ENCODE results near the gene ITPR2.
"Not testable (repeated sequence)": the region's sequence is repeated elsewhere in the genome, so short reads cannot be mapped to it uniquely, and the experiment has no call there.

ITPR2 gene

DNA sequence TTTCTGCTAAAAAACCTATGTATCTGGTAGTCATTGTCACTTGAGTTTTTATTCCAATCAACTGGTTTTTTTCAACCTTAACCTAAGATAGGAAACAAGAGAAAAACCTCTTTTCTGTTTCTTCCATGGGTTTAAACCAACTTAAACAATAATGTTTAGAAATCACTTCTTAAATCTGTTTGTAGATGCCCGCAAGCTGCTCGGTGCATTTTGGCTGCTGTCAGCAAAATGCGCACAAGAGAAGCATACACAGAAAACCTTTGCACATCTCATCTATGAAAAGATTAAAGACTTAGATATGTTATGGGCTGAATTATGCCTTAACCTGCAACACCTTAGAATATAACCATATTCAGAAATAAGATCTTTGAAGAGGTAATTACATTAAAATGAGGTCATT is 299.8 kb downstream of the ITPR2 start:
- Histone ChIP-seq H3K4me1 (ENCODE audit: control insufficient read depth, insufficient read depth, low read length) (no peaks in the 10 kb centered on the region), H3K36me3 (ENCODE audit: control insufficient read depth, insufficient read depth, low read length) (no peaks in the 10 kb centered on the region), H3K9ac (ENCODE audit: low read length) (no peak overlapping the region), H3K27me3 (ENCODE audit: control insufficient read depth, insufficient read depth, low read length) (no peaks in the 10 kb centered on the region), H3K4me3 (ENCODE audit: low read length) (no peak overlapping the region), H3K9me3 (ENCODE audit: control insufficient read depth, low read length) (no peaks in the 10 kb centered on the region)

DNA sequence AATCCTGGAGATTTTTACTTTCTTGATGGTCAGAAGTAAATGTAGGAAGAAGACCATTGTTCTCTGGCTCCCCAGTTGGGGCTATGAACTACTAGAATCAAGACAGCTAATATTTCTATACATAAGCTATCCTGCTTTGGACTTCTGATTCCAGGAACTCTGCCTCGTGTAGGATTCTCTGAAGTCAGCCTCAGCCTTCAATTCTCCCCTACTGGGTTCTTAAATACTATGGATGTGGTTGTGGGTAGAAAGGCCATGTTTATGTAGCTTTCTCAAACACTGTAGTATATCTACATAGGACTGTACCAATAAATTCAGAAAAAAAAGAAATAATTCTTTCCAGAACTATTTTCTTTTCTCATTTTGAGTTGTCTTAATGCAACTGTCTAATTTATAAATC is 302.5 kb downstream of the ITPR2 start:
- Histone ChIP-seq H3K9ac (ENCODE audit: low read length) (no peak overlapping the region), H3K4me1 (ENCODE audit: control insufficient read depth, insufficient read depth, low read length) (no peaks in the 10 kb centered on the region), H3K27me3 (ENCODE audit: control insufficient read depth, insufficient read depth, low read length) (no peaks in the 10 kb centered on the region), H3K4me3 (ENCODE audit: low read length) (no peak overlapping the region), H3K36me3 (ENCODE audit: control insufficient read depth, insufficient read depth, low read length) (no peaks in the 10 kb centered on the region), H3K9me3 (ENCODE audit: control insufficient read depth, low read length) (no peaks in the 10 kb centered on the region)

DNA sequence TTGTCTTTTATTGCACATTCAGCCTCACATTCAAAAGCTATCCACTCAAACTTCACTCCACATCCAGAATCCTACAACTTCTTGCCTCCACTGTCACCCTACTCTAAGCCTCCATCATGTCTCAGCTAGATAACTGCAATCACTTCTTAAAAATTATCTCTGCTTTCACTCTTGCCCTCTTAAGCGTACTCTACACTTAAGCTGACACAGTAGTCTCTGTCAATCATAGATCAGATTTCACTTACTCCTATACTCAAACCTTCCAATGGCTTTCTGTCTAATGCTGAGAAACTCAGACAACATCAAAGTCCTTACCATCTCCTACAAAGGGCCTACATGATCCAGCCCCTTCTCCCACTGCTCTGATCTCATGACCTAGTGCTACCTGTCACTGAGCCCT is 304.1 kb downstream of the ITPR2 start:
- no peak overlapping the region for H3K9ac ChIP-seq (ENCODE audit: low read length)

DNA sequence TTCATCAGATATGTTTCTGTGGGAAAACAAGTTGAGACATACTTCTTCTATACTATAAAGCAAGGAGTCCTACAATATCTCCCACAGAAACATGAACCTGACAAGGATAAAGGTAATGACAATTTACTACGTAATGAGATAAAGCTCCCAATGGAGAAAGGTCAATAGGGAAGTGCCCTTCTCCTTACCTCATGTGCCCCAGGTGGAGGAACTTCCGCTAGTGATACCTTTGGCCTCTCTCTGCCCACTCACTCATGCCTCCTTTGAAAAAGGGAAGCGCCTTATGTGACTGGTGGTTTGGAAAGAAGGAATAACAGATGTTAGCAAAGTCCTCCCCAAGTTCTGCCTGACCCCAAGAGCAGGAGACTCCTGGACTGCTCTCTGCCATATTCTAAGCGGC is 305.3 kb downstream of the ITPR2 start:
- no peaks in the 10 kb centered on the region for H3K36me3 ChIP-seq (ENCODE audit: control insufficient read depth, insufficient read depth, low read length)
- H3K27me3 ChIP-seq (ENCODE audit: control insufficient read depth, insufficient read depth, low read length): no peaks in the 10 kb centered on the region
- peaks cover 7% of the 10 kb centered on the region for H3K4me1 ChIP-seq (ENCODE audit: control insufficient read depth, insufficient read depth, low read length)
- no peak overlapping the region for H3K4me3 ChIP-seq (ENCODE audit: low read length)
- no peak overlapping the region for H3K9ac ChIP-seq (ENCODE audit: low read length)
- no peaks in the 10 kb centered on the region for H3K9me3 ChIP-seq (ENCODE audit: control insufficient read depth, low read length)

More for the DNA sequence above, 304.1 kb downstream of the ITPR2 start:
- Histone ChIP-seq H3K36me3 (ENCODE audit: control insufficient read depth, insufficient read depth, low read length) (no peaks in the 10 kb centered on the region), H3K9me3 (ENCODE audit: control insufficient read depth, low read length) (no peaks in the 10 kb centered on the region), H3K4me1 (ENCODE audit: control insufficient read depth, insufficient read depth, low read length) (no peaks in the 10 kb centered on the region), H3K4me3 (ENCODE audit: low read length) (no peak overlapping the region), H3K27me3 (ENCODE audit: control insufficient read depth, insufficient read depth, low read length) (no peaks in the 10 kb centered on the region)

DNA sequence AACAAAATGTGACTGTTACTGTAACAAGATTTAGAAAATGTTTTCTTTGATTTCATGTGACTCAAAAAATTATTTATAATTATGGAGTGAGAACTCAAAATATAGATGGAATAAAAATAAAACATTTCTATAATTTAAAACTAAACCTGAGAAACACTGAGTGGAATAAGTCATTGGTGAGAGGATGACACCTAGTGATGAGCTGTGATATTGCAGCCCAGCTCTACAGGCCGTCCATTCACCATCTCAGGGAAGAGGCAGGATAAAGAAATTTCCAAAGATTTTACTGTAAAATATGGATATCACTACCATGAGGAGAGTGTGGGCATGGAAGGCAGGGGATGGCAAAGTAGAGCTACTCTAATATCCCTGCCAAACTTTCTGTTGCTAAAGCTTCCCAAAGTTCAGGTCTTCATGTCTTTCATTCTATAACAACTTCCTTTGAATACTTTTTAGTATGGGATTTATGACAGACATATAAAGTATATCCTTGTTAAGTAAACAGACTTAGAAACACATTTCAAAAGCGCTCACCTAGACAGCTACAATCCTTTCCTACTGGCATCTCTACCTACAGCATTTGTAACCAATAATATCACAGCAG is 308.0 kb downstream of the ITPR2 start:
- Histone ChIP-seq H3K9ac (ENCODE audit: low read length) (no peak overlapping the region), H3K36me3 (ENCODE audit: control insufficient read depth, insufficient read depth, low read length) (no peaks in the 10 kb centered on the region), H3K9me3 (ENCODE audit: control insufficient read depth, low read length) (no peaks in the 10 kb centered on the region), H3K4me3 (ENCODE audit: low read length) (no peak overlapping the region), H3K4me1 (ENCODE audit: control insufficient read depth, insufficient read depth, low read length) (peaks cover 7% of the 10 kb centered on the region), H3K27me3 (ENCODE audit: control insufficient read depth, insufficient read depth, low read length) (no peaks in the 10 kb centered on the region)

DNA sequence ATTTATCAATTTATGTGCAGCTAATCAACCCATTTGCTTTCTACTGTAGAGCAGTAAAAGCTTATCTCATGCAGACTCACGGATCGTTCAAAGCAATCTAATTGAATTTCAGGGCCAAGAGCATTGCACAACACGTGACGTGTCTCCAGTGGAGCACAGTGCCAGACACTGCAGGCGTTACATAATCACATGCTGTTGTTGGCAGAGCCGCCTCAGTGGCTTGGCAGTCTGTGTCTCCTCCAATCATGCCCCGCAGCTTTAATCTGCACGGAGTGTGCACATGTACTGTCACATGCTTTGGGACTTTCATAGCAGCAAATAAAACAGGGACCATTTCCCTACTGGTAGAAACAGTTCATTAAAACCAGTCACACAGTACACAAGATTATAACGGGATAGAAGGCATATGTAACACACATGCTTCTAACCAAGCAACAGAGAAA is 309.3 kb downstream of the ITPR2 start:
- H3K4me1 ChIP-seq (ENCODE audit: control insufficient read depth, insufficient read depth, low read length): peaks cover 7% of the 10 kb centered on the region
- no peaks in the 10 kb centered on the region for H3K9me3 ChIP-seq (ENCODE audit: control insufficient read depth, low read length)
- no peaks in the 10 kb centered on the region for H3K27me3 ChIP-seq (ENCODE audit: control insufficient read depth, insufficient read depth, low read length)
- H3K36me3 ChIP-seq (ENCODE audit: control insufficient read depth, insufficient read depth, low read length): no peaks in the 10 kb centered on the region
- H3K9ac ChIP-seq (ENCODE audit: low read length): no peak overlapping the region
- no peak overlapping the region for H3K4me3 ChIP-seq (ENCODE audit: low read length)

DNA sequence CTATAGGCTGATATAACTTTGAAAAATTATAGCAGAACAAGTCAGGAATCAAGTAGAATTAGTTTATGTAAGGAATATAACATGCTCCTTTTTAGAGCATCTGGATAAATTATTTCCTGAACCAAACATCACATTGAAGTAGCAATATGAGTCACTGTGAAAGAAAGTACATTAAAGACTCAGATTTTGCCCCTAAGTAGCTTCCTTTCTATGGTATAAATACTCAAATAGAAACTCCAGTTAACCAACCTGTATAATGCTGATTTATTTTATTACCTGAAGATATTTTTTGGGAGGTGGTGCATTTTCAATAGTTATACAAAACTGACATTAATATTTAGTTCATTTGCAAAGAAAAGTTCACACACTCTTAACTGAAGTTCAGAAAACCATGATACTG is 312.1 kb downstream of the ITPR2 start:
- Histone ChIP-seq H3K9me3 (ENCODE audit: control insufficient read depth, low read length) (no peaks in the 10 kb centered on the region), H3K27me3 (ENCODE audit: control insufficient read depth, insufficient read depth, low read length) (no peaks in the 10 kb centered on the region), H3K36me3 (ENCODE audit: control insufficient read depth, insufficient read depth, low read length) (no peaks in the 10 kb centered on the region), H3K4me3 (ENCODE audit: low read length) (no peak overlapping the region), H3K9ac (ENCODE audit: low read length) (no peak overlapping the region), H3K4me1 (ENCODE audit: control insufficient read depth, insufficient read depth, low read length) (peaks cover 7% of the 10 kb centered on the region)

DNA sequence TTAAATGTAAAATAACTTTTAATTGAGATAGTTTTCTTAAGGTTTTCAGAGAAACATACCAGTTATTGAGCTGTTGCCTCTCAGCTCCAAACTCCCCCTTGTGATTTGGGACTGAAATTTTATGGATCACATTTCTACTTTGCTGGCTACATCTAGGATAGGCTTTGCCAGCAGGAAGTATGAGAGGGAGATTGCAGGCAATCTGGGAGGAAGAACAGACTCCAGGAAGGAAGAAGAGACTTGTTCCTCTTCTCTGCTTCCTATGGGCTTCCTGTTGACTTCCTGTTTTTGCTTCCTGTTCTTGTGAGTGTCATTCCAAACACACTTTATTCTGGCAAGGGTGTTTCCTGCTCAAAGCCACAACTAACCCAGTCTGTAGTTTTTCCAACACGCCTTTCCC is 312.9 kb downstream of the ITPR2 start:
- Histone ChIP-seq H3K27me3 (ENCODE audit: control insufficient read depth, insufficient read depth, low read length) (no peaks in the 10 kb centered on the region), H3K4me3 (ENCODE audit: low read length) (no peak overlapping the region), H3K9ac (ENCODE audit: low read length) (no peak overlapping the region), H3K4me1 (ENCODE audit: control insufficient read depth, insufficient read depth, low read length) (peaks cover 7% of the 10 kb centered on the region), H3K36me3 (ENCODE audit: control insufficient read depth, insufficient read depth, low read length) (no peaks in the 10 kb centered on the region), H3K9me3 (ENCODE audit: control insufficient read depth, low read length) (no peaks in the 10 kb centered on the region)

DNA sequence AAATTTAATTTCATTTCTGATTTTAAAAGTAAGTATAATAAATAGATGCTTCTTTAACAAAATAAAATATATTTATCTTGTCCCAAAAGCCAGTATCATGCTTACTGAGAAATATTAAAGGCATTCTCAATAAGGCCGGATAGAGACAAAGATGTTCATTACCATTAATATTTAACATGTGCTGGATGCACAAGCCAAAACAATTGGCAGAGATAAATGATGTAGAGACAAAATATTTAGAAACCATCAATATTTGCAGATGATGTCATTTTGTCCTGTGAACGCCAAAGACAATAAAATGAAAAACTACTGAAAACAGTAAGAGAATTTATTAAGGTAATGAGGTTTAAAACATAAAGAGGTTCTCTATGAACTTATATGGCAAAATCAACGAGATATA is 313.5 kb downstream of the ITPR2 start:
- Histone ChIP-seq H3K4me1 (ENCODE audit: control insufficient read depth, insufficient read depth, low read length) (peaks cover 7% of the 10 kb centered on the region), H3K36me3 (ENCODE audit: control insufficient read depth, insufficient read depth, low read length) (no peaks in the 10 kb centered on the region), H3K9me3 (ENCODE audit: control insufficient read depth, low read length) (no peaks in the 10 kb centered on the region), H3K9ac (ENCODE audit: low read length) (no peak overlapping the region), H3K27me3 (ENCODE audit: control insufficient read depth, insufficient read depth, low read length) (no peaks in the 10 kb centered on the region), H3K4me3 (ENCODE audit: low read length) (no peak overlapping the region)

DNA sequence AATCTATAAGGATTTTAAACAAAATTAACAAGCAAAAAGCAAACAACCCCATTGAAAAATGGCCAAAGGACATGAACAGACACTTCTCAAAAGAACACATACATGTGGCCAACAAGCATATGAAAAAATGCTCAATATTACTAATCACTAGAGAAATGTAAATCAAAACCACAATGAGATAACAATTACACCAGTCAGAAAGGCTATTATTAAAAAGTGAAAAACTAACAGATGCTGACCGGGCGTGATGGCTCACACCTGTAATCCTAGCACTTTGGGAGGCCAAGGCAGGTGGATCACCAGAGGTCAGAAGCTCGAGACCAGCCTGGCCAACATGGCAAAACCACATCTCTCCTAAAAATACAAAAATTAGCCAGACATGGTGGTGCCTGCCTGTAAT is 315.7 kb downstream of the ITPR2 start:
- H3K9me3 ChIP-seq (ENCODE audit: control insufficient read depth, low read length); H3K9ac ChIP-seq (ENCODE audit: low read length); H3K4me1 ChIP-seq (ENCODE audit: control insufficient read depth, insufficient read depth, low read length); H3K36me3 ChIP-seq (ENCODE audit: control insufficient read depth, insufficient read depth, low read length); H3K27me3 ChIP-seq (ENCODE audit: control insufficient read depth, insufficient read depth, low read length); H3K4me3 ChIP-seq (ENCODE audit: low read length): not testable (repeated sequence)

DNA sequence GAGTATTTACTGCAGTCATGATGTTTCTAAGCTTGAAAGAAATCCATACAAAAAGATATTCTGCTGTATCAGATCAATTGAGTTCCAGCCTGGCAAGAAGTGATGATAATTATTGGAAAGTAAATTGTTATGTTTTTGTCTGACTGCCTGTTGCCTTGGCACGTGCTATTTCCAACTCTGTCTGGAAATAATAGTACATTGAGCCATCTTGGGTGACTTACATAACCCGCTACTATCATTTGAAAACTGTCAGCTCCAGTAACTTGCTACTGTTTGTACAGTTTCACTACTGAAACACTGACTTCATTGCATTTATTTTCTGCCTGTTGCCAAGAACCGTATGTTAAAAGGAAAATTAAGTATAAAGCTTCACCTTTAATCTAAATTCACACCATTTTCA is 318.6 kb downstream of the ITPR2 start:
- Histone ChIP-seq H3K9me3 (ENCODE audit: control insufficient read depth, low read length) (no peaks in the 10 kb centered on the region), H3K9ac (ENCODE audit: low read length) (no peak overlapping the region), H3K4me3 (ENCODE audit: low read length) (no peak overlapping the region), H3K4me1 (ENCODE audit: control insufficient read depth, insufficient read depth, low read length) (no peaks in the 10 kb centered on the region), H3K27me3 (ENCODE audit: control insufficient read depth, insufficient read depth, low read length) (no peaks in the 10 kb centered on the region), H3K36me3 (ENCODE audit: control insufficient read depth, insufficient read depth, low read length) (no peaks in the 10 kb centered on the region)

DNA sequence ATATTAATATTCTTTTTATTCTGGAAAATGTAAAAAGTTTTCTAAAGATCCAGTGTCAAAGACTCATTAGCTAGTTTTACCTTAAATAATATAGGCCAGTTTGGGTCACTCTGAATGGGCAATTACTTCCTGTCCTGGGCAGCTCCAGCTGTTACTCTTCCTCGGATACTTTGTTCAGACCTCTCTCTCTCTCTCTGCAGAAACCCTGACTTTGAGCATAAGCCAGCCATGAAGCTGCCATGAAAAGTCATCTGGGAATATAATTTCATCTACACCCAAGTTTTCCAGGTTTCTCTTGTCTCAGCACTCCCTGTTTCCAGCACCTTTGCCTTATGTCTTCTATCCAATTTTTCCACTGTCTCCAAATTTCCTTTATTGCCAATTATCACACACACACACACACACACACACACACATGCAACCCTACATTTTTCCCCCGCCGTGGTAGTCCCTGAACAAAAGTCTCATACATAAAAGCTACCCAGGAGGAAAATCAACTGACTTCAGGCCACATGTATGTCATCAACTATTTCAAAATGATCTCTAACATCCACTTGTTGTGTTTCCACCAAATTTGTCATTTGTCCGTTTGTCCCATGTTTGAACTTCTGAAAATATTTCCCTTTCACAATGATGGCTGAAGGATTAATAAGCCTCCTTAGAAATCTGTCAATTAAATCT is 319.5 kb downstream of the ITPR2 start:
- no peak overlapping the region for H3K9ac ChIP-seq (ENCODE audit: low read length)
- no peak overlapping the region for H3K4me3 ChIP-seq (ENCODE audit: low read length)
- H3K4me1 ChIP-seq (ENCODE audit: control insufficient read depth, insufficient read depth, low read length): no peaks in the 10 kb centered on the region
- H3K9me3 ChIP-seq (ENCODE audit: control insufficient read depth, low read length): no peaks in the 10 kb centered on the region
- no peaks in the 10 kb centered on the region for H3K36me3 ChIP-seq (ENCODE audit: control insufficient read depth, insufficient read depth, low read length)
- H3K27me3 ChIP-seq (ENCODE audit: control insufficient read depth, insufficient read depth, low read length): no peaks in the 10 kb centered on the region

DNA sequence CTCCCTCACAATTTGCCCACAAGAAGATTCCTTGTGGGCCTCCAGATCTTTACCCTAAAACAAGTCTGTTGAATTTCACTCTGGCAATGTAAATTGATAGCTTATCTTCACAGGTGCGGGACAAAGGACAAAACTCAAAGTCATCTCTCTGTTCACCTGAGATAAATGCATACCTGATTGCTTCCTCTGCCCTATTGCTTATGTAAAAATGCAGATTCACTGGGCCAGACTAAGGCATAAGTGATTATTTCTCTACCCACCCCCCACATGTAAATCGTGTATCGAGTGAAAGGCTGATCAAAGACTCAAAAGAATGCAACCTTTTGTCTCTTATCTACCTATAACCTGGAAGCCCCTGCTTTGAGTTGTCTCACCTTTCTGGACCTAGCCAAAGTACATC is 320.8 kb downstream of the ITPR2 start:
- Histone ChIP-seq H3K4me3 (ENCODE audit: low read length) (no peak overlapping the region), H3K36me3 (ENCODE audit: control insufficient read depth, insufficient read depth, low read length) (no peaks in the 10 kb centered on the region), H3K27me3 (ENCODE audit: control insufficient read depth, insufficient read depth, low read length) (no peaks in the 10 kb centered on the region), H3K9ac (ENCODE audit: low read length) (no peak overlapping the region), H3K4me1 (ENCODE audit: control insufficient read depth, insufficient read depth, low read length) (no peaks in the 10 kb centered on the region), H3K9me3 (ENCODE audit: control insufficient read depth, low read length) (no peaks in the 10 kb centered on the region)

Data from mucosa of stomach (tissue), 1 donor.